NCI-H2171 treated with DMSO at 0.1 percent for 48 hours (cell line): Measurements from ENCODE around the gene AKIRIN2.

Source experiments
- DNase-seq: peaks from one replicate; lab custom pipeline; 2025; lab: John Stamatoyannopoulos, UW

The AKIRIN2 gene

GRCh38 chr6:87701676-87702588, at the start of gene AKIRIN2:
Gene AKIRIN2 (minus strand): TSS chr6:87702233. CDS start chr6:87701684, 549 bp downstream.
- peak; percentile 99 for DNase-seq

- DNase-seq = no peak
Observed at GRCh38 chr6:87747646-87748045, 45.6 kb upstream of the AKIRIN2 start.

DNA sequence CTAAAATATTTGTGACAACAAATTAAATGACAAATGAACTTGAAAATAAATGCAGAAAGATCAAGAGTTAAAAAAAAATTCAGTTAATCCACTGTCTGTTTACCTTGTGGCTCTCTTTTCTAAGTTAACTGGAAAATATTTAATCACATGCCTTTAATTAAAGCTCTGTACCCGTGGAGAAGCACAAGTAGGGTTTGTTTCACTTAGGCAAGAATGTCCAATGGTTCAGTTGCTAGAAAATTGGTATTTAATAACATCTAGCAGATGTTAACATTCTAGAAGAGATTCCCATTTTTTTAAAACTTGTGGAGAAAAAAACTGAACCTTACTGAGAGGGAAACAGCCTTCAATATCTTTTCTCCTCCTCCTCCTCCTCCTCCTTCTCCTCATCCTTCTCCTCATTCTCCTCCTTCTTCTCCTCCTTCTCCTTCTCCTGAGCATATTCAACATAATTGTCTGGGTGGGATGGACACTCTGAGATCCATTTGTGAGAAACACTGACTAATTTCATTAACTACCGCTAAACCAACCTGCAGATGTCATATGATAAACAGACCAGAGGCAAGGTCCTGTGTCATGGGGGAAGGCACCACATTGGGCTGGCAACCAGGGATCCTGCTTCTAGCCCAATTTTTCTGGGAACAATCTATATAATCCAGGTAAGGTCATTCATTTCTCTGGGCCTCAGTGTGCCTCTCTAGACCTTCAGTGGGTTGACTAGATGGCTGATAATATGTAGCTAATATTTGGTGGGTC, 44.1 kb upstream of the AKIRIN2 start:
- peak; percentile 27 for DNase-seq

- DNase-seq = no peak
Observed at GRCh38 chr6:87743454-87743853, 41.4 kb upstream of the AKIRIN2 start.

GRCh38 chr6:87742106-87742505, 40.1 kb upstream of the AKIRIN2 start:
- DNase-seq = no peak

DNA sequence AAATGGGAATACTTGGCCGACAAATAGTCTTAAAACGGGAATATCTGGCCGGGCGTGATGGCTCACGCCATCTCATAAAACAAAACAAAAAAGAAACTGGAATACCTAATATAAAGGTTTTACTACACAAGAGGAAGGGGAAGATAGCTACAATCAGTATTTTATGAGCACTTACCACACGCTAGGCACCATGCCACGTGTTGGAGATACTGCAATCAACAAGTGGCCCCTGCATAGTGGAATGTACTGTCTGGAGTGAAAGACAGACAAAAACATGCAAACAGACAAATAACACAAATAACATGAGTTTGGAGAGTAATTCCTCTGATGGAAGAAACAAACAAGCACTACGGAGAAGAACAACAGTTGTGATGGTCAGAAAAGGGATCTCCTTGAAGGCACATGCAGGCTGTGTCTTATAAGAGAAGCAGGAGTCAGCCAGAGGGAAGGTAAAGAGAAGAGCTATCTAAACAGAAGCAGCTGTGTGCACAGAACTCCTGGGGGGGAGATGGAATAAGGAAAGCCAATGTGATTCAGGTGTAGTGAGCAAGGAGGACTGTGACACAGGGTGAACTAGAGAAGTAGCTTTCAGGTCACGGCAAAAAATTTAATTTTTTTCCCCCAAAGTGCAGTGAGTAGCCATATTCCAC, 39.1 kb upstream of the AKIRIN2 start:
- no peak for DNase-seq

DNA sequence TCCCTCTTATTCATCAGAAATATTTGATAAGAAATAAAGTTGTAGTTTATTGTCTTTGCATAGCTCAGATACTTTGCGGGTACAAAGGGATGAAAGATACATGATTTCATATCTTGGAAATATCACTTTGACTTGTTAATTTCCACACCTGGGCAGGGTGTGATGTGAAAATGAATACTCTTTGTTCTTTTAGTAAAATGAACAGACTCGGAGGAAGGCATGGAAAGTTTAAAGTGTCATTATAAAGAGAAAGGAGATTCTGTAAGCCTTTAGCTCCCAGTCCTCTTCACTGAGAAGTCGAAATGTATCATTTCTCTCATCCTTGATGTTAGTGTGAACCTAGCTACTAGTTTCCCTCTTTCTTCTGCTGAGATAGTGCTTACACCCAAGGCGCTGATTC, 36.7 kb upstream of the AKIRIN2 start:
- DNase-seq = no peak

GRCh38 chr6:87738000-87738399, 36.0 kb upstream of the AKIRIN2 start:
- DNase-seq = no peak

DNA sequence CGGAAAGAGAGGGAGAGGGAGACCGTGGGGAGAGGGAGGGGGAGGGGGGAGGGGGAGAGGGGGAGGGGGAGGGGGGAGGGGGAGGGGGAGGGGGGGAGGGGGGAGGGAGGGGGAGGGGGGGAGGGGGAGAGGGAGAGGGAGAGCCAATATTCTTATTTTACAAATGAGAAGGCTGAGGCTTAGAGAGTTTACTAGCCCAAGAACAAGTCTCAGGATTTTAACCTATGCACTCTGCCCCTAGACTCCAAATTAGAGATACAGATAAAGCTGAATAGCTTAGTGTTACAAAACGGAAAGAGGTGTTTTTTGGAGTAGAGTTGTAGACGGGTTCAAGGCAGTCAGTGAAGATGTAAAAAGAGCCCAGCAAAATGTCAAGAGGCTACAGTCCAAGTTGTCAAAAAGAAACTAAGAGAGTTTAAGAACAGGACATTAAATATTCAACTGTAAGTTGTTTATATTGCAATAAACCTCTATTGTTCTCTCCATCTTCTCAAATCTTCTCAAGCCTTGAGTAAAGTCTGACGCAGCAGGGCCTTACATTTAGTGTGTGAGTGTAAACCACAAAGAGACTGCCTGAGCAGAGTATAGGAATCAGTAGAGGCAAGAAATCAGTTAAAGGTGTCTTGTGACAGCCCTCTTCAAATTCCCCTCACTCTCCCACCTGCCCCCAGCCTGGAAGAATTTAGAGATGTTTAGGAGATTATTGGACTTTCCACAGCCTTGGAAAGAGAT, 34.9 kb upstream of the AKIRIN2 start:
- DNase-seq = no peak

- DNase-seq = peak; percentile 93
Observed at GRCh38 chr6:87731818-87732661, 30.0 kb upstream of the AKIRIN2 start.

DNA sequence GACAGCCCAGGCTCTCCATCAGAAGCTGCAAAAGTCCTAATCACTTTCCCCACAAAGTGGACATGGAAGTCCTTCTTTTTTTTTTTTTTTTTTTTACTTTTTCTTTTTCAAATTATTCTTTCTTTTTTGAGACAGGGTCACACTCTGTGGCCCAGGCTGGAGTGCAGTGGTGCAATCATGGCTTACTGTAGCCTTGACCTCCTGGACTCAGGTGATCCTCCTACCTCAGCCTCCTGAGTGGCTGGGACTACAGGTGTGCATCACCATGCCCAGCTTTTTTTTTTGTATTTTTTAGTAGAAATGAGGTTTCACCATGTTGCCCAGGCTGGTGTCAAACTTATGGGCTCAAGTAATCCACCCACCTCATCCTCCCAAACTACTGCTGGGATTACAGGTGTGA, 29.0 kb upstream of the AKIRIN2 start:
- DNase-seq = no peak

- DNase-seq = peak; percentile 63
Observed at GRCh38 chr6:87729965-87730719, 28.1 kb upstream of the AKIRIN2 start.

DNA sequence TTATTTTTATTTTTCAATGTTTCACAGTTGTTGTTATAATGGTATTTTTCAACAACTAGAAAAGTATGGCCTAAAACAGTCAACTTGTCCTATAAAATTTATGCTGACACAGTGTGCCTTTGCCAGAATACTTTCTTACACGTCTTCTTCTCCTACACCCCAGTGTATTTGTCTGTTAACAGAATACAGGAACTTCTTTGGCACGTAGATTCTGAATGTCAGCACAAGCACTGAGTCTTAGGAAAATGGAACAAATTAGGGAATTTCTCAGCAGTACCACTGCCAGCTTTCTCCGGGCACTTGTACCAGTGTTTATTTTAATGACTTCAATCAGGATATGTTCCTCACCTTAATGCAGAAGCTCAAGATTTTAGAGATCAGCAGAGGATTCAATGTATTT, 26.7 kb upstream of the AKIRIN2 start:
- no peak for DNase-seq

GRCh38 chr6:87724983-87725811, 23.2 kb upstream of the AKIRIN2 start:
- no peak for DNase-seq

GRCh38 chr6:87723170-87724078, 21.4 kb upstream of the AKIRIN2 start:
- peak; percentile 12 for DNase-seq

DNA sequence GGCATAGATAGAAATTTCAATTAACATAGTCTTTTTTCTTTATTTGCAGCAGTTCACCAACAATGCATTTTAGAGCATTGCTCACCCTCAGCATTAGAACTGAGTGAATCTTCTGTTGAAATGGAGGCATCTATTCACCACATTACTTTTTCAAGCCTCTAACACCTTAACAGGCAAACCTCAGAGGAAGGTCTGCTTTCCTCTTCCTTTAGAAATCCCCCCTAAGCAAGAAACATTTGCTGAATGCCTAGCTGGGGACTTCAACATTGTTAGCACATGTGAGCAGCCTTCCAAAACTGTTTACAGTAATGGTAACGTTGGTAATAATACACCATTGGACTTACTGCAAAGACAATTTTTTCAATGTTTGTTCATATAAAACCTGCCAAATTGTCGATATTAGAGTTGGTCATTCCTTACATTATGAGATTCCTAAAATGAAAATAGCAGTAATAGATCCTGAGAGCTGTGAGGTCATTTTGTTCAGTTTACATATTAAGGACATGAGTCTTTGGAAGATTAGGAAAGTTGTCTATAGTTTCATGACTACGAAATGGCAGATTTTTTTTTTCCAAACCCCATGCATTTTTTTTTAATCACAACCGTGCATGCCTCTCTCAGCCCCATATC, 20.6 kb upstream of the AKIRIN2 start:
- no peak for DNase-seq

DNA sequence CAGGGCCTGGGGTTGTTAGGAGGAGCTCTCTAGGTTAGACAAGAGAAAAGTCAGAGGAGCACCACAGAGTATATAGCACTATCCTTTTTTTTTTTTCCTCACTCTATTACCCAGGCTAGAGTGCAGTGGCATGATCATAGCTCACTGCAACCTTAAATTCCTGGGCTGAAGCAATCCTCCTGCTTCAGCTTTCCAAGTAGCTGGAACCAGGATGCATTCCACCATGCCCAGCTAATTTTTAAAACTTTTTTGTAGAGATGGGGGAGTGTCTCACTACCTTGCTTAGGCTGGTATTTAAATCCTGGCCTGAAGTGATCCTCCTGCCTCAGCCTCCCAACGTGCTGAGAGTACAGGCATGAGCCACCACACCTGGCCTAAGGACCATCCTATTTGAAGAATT, 19.3 kb upstream of the AKIRIN2 start:
- DNase-seq = no peak
